A673 (cell line): ENCODE data around the gene RASL10B. TPM values are rescaled to one million over a fixed set of nuclear protein-coding genes. Genes with fewer than 3 reads are reported as not detected.
"Not testable (repeated sequence)": the region's sequence is repeated elsewhere in the genome, so short reads cannot be mapped to it uniquely, and the experiment has no call there.

ENCODE experiments used
- BruUV-seq: library from RNA; stranded (reverse); fragments of 400-500 nt; replicated peaks from 2 replicates; lab custom pipeline; 2021; lab: Mats Ljungman, UMichigan
- CTCF ChIA-PET: fragments of 300-600 bp; sonication (Branson Sonifier 250); formaldehyde crosslinking; loops from one replicate; lab custom pipeline; 2022; ENCODE audit warnings: antibody characterized with exemption; lab: Charles Lee
- POLR2A ChIA-PET: fragments of 300-600 bp; sonication (Branson Sonifier 250); formaldehyde crosslinking; loops from one replicate; lab custom pipeline; 2022; ENCODE audit warnings: antibody characterized with exemption; ENCODE audit not compliant: low non-redundant PET; lab: Charles Lee
- DNase-seq: peaks from one replicate; pipeline ENCODE4 v3.0.0-alpha.2; 2015; ENCODE audit warnings: low spot score
- H3K27ac ChIP-seq: fragments of 200-600 bp; sonication (generic); 2 replicates; pipeline ENCODE4 v1.5.1; 2016; ENCODE audit warnings: mixed run types, low read depth, mild to moderate bottlenecking, mixed read lengths, antibody characterized with exemption, low read length; ENCODE audit not compliant: poor library complexity, severe bottlenecking
- H3K27me3 ChIP-seq: fragments of 200-600 bp; sonication (generic); replicated peaks from 2 replicates; pipeline ENCODE4 v1.6.1; 2017; ENCODE audit warnings: mixed run types, low read depth, mild to moderate bottlenecking, mixed read lengths, antibody characterized with exemption, low read length; ENCODE audit not compliant: insufficient read depth, poor library complexity
- H3K36me3 ChIP-seq: fragments of 200-600 bp; sonication (generic); 2 replicates; pipeline ENCODE4 v1.6.1; 2016; ENCODE audit warnings: mixed run types, mild to moderate bottlenecking, mixed read lengths, antibody characterized with exemption, low read length; ENCODE audit not compliant: insufficient read depth, poor library complexity, severe bottlenecking
- H3K4me1 ChIP-seq: fragments of 200-600 bp; sonication (generic); 2 replicates; pipeline ENCODE4 v1.6.1; 2017; ENCODE audit warnings: mixed run types, mild to moderate bottlenecking, mixed read lengths, antibody characterized with exemption, low read length; ENCODE audit not compliant: insufficient read depth, poor library complexity, severe bottlenecking
- H3K4me3 ChIP-seq: fragments of 200-600 bp; sonication (generic); 2 replicates; pipeline ENCODE4 v1.5.1; 2016; ENCODE audit warnings: low read depth, mixed run types, mild to moderate bottlenecking, mixed read lengths, low read length; ENCODE audit not compliant: poor library complexity, severe bottlenecking
- H3K9me3 ChIP-seq: fragments of 200-600 bp; sonication (generic); 2 replicates; pipeline ENCODE4 v1.6.1; 2016; ENCODE audit warnings: mixed run types, low read depth, mild to moderate bottlenecking, mixed read lengths, antibody characterized with exemption, low read length; ENCODE audit not compliant: poor library complexity, severe bottlenecking
- CTCF ChIP-seq: fragments of 300-800, 200-600 bp; sonication (generic); conservative IDR thresholded peaks from 2 replicates; pipeline ENCODE4 v1.5.1; 2017; ENCODE audit warnings: low read depth, mild to moderate bottlenecking, antibody characterized with exemption, low read length, moderate library complexity, mixed read lengths
- EZH2 ChIP-seq: fragments of 200-600 bp; sonication (generic); IDR thresholded peaks from 2 replicates; pipeline ENCODE4 v1.6.1; 2017; ENCODE audit warnings: borderline replicate concordance, low read depth, mild to moderate bottlenecking, mixed read lengths, antibody characterized with exemption, low read length; ENCODE audit not compliant: poor library complexity, severe bottlenecking
- intact Hi-C: fragments of 100-400 bp; cut with micrococcal nuclease; formaldehyde crosslinking; loops from one replicate; pipeline ENCODE4 v1.10.0; 2022; ENCODE audit not compliant: unreplicated experiment
- total RNA-seq: library from RNA; stranded (reverse); gene quantifications from 2 replicates; pipeline ENCODE4 v1.2.3, GENCODE V29; 2021

Gene RASL10B
- total RNA-seq, 1 experiment from 2014 or later: 15.9 TPM

- Histone ChIP-seq H3K36me3 (no peaks in the 10 kb centered on the region), H3K4me1 (no peaks in the 10 kb centered on the region), H3K4me3 (no peak overlapping the region), H3K27ac (no peak overlapping the region), H3K27me3 (no peaks in the 10 kb centered on the region), H3K9me3 (no peaks in the 10 kb centered on the region)
- BruUV-seq: no TSS peak
- no peak for TF ChIP-seq EZH2
- no peak for TF ChIP-seq CTCF
- CTCF ChIA-PET: no interaction called here
- POLR2A ChIA-PET: no interaction called here
- no peak for DNase-seq
- intact Hi-C loops: no loop called here
These were observed 29.9 kb upstream of the RASL10B start for GRCh38 chr17:35701491-35701890.

GRCh38 chr17:35703308-35703707 lies 28.1 kb upstream of the RASL10B start:
- POLR2A ChIA-PET, H3K4me3 ChIP-seq, DNase-seq, H3K4me1 ChIP-seq, H3K9me3 ChIP-seq, H3K36me3 ChIP-seq, H3K27me3 ChIP-seq, CTCF ChIA-PET, intact Hi-C loops, BruUV-seq, H3K27ac ChIP-seq: not testable (repeated sequence)

- CTCF ChIA-PET: no interaction called here
- Histone ChIP-seq H3K4me1 (no peaks in the 10 kb centered on the region), H3K9me3 (no peaks in the 10 kb centered on the region), H3K4me3 (no peak overlapping the region), H3K27me3 (no peaks in the 10 kb centered on the region), H3K36me3 (no peaks in the 10 kb centered on the region), H3K27ac (no peak overlapping the region)
- no TSS peak for BruUV-seq
- TF ChIP-seq CTCF (no peak), EZH2 (no peak)
- POLR2A ChIA-PET: no interaction called here
- DNase-seq: no peak
- intact Hi-C loops: no loop called here
These were observed 26.2 kb upstream of the RASL10B start for GRCh38 chr17:35705230-35705629.

- Histone ChIP-seq H3K4me1 (no peaks in the 10 kb centered on the region), H3K36me3 (no peaks in the 10 kb centered on the region), H3K4me3 (no peak overlapping the region), H3K27me3 (no peaks in the 10 kb centered on the region), H3K9me3 (no peaks in the 10 kb centered on the region), H3K27ac (no peak overlapping the region)
- CTCF ChIA-PET: no interaction called here
- POLR2A ChIA-PET: no interaction called here
- BruUV-seq: no TSS peak
- TF ChIP-seq EZH2 (no peak), CTCF (no peak)
- no peak for DNase-seq
- intact Hi-C loops: no loop called here
These were observed 25.7 kb upstream of the RASL10B start for GRCh38 chr17:35705705-35706104.
